IMR-90 (cell line): Measurements from ENCODE around the gene SLC25A21. TPM values are rescaled to one million over a fixed set of nuclear protein-coding genes. Genes with fewer than 3 reads are reported as not detected.

Experiments
- ATAC-seq: fragments of 200-7000 bp; cut with Tn5 transposase; 2 replicates; pipeline ENCODE4 v1.9.1; 2020; ENCODE audit warnings: low read depth, mild to moderate bottlenecking, moderate library complexity
- BruUV-seq: library from RNA; stranded (reverse); fragments of 400-500 nt; replicated peaks from 2 replicates; lab custom pipeline; 2021; lab: Mats Ljungman, UMichigan
- CTCF ChIA-PET: fragments of 300-600 bp; formaldehyde crosslinking; extraction: SDS; loops from one replicate; lab custom pipeline; 2021; ENCODE audit warnings: antibody characterized with exemption; lab: Yijun Ruan, JAX
- POLR2A ChIA-PET: fragments of 300-600 bp; sonication (Branson Sonifier 250); formaldehyde crosslinking; loops from one replicate; lab custom pipeline; 2022; ENCODE audit warnings: antibody characterized with exemption; ENCODE audit not compliant: unreplicated experiment; lab: Charles Lee
- DNase-seq: peaks from one replicate; pipeline ENCODE4 v3.0.0; 2013
- H2AFZ ChIP-seq: replicated peaks from 2 replicates; pipeline ENCODE3; 2013; ENCODE audit warnings: low read length, mild to moderate bottlenecking; ENCODE audit not compliant: poor library complexity
- H2AK5ac ChIP-seq: 2 replicates; pipeline ENCODE4 v1.6.1; 2013; ENCODE audit warnings: low read depth, low read length, inconsistent platforms
- H2AK9ac ChIP-seq: replicated peaks from 2 replicates; pipeline ENCODE3; 2013; ENCODE audit warnings: mild to moderate bottlenecking, low read depth, low read length, moderate library complexity; ENCODE audit not compliant: poor library complexity
- H2BK120ac ChIP-seq: 2 replicates; pipeline ENCODE4 v1.6.1; 2013; ENCODE audit warnings: low read depth, low read length, inconsistent platforms
- H2BK15ac ChIP-seq: 3 replicates; pipeline ENCODE4 v1.6.1; 2013; ENCODE audit warnings: low read depth, low read length, inconsistent platforms
- H2BK20ac ChIP-seq: 2 replicates; pipeline ENCODE4 v1.6.1; 2013; ENCODE audit warnings: low read depth, mild to moderate bottlenecking, inconsistent platforms, low read length, moderate library complexity
- H2BK5ac ChIP-seq: 2 replicates; pipeline ENCODE4 v1.6.1; 2013; ENCODE audit warnings: mild to moderate bottlenecking, low read depth, low read length, inconsistent platforms; ENCODE audit not compliant: poor library complexity, severe bottlenecking
- H3K14ac ChIP-seq: replicated peaks from 2 replicates; pipeline ENCODE4 v1.6.1; 2013; ENCODE audit warnings: low read depth, low read length, inconsistent platforms
- H3K18ac ChIP-seq: 2 replicates; pipeline ENCODE4 v1.6.1; 2013; ENCODE audit warnings: low read depth, low read length, control low read depth
- H3K23ac ChIP-seq: 2 replicates; pipeline ENCODE4 v1.6.1; 2013; ENCODE audit warnings: low read depth, low read length, inconsistent platforms
- H3K27ac ChIP-seq: 2 replicates; pipeline ENCODE4 v1.5.1; 2013; ENCODE audit warnings: mild to moderate bottlenecking, control low read depth, low read length; ENCODE audit not compliant: insufficient read depth
- H3K27me3 ChIP-seq: 2 replicates; pipeline ENCODE4 v1.6.1; 2013; ENCODE audit warnings: low read length; ENCODE audit not compliant: control insufficient read depth, insufficient read depth
- H3K36me3 ChIP-seq: 2 replicates; pipeline ENCODE4 v1.6.1; 2013; ENCODE audit warnings: low read length, mixed read lengths; ENCODE audit not compliant: control insufficient read depth, insufficient read depth
- H3K4ac ChIP-seq: 2 replicates; pipeline ENCODE4 v1.6.1; 2013; ENCODE audit warnings: low read depth, low read length, inconsistent platforms
- H3K4me1 ChIP-seq: 2 replicates; pipeline ENCODE4 v1.6.1; 2013; ENCODE audit warnings: low read length, mixed read lengths; ENCODE audit not compliant: control insufficient read depth, insufficient read depth
- H3K4me2 ChIP-seq: 2 replicates; pipeline ENCODE4 v1.6.1; 2013; ENCODE audit warnings: low read depth, mild to moderate bottlenecking, control low read depth, low read length, moderate library complexity
- H3K4me3 ChIP-seq: 2 replicates; pipeline ENCODE4 v1.5.1; 2013; ENCODE audit warnings: low read depth, mild to moderate bottlenecking, control low read depth, low read length, moderate library complexity; ENCODE audit not compliant: insufficient read depth
- H3K56ac ChIP-seq: 2 replicates; pipeline ENCODE4 v1.6.1; 2013; ENCODE audit warnings: low read length, inconsistent platforms; ENCODE audit not compliant: insufficient read depth; ENCODE audit errors: extremely low read depth
- H3K79me1 ChIP-seq, 2 experiments: 2 replicates each; pipeline ENCODE4 v1.6.1; 2013; ENCODE audit warnings: low read length in 2 of 2, inconsistent platforms in 1 of 2, low read depth in 1 of 2
- H3K9ac ChIP-seq: 2 replicates; pipeline ENCODE4 v1.6.1; 2013; ENCODE audit warnings: low read depth, low read length, control low read depth
- H3K9me1 ChIP-seq: 2 replicates; pipeline ENCODE4 v1.6.1; 2013; ENCODE audit warnings: low read length, inconsistent platforms; ENCODE audit not compliant: insufficient read depth
- H3K9me3 ChIP-seq: 2 replicates; pipeline ENCODE4 v1.6.1; 2013; ENCODE audit warnings: low read length; ENCODE audit not compliant: control insufficient read depth, insufficient read depth
- H4K20me1 ChIP-seq: 2 replicates; pipeline ENCODE4 v1.6.1; 2013; ENCODE audit warnings: low read length, inconsistent platforms; ENCODE audit not compliant: insufficient read depth
- H4K5ac ChIP-seq: 2 replicates; pipeline ENCODE4 v1.6.1; 2013; ENCODE audit warnings: mild to moderate bottlenecking, low read depth, low read length, control low read depth
- H4K8ac ChIP-seq, 2 experiments: 2 replicates each; pipeline ENCODE4 v1.6.1; 2013; ENCODE audit warnings: low read depth in 2 of 2, low read length in 2 of 2, control low read depth in 1 of 2, inconsistent platforms in 1 of 2
- H4K91ac ChIP-seq: 2 replicates; pipeline ENCODE4 v1.6.1; 2013; ENCODE audit warnings: low read depth, low read length, inconsistent platforms; ENCODE audit not compliant: insufficient read depth
- BHLHE40 ChIP-seq: fragments of 150-350 bp; IDR thresholded peaks from 2 replicates; pipeline ENCODE4 v1.6.1; 2016; ENCODE audit warnings: mild to moderate bottlenecking, low read depth, low read length
- CEBPB ChIP-seq: IDR thresholded peaks from 2 replicates; pipeline ENCODE4 v1.6.1; 2012; ENCODE audit warnings: low read depth, low read length, improper control_type of control experiment
- CHD1 ChIP-seq: IDR thresholded peaks from 2 replicates; pipeline ENCODE4 v1.6.1; 2012; ENCODE audit warnings: low read depth, low read length, improper control_type of control experiment
- CTCF ChIP-seq: conservative IDR thresholded peaks from 2 replicates; pipeline ENCODE4 v1.5.1; 2012; ENCODE audit warnings: mild to moderate bottlenecking, low read depth, low read length, improper control_type of control experiment
- ELK1 ChIP-seq: fragments of 150-350 bp; IDR thresholded peaks from 2 replicates; pipeline ENCODE4 v1.6.1; 2016; ENCODE audit warnings: low read depth, mild to moderate bottlenecking, low read length, moderate library complexity, borderline replicate concordance
- FOS ChIP-seq: fragments of 150-350 bp; IDR thresholded peaks from 2 replicates; pipeline ENCODE4 v1.6.1; 2016; ENCODE audit warnings: low read depth, low read length
- MAFK ChIP-seq: IDR thresholded peaks from 2 replicates; pipeline ENCODE4 v1.6.1; 2012; ENCODE audit warnings: low read depth, low read length, improper control_type of control experiment
- MAZ ChIP-seq: IDR thresholded peaks from 2 replicates; pipeline ENCODE4 v1.6.1; 2012; ENCODE audit warnings: low read depth, mild to moderate bottlenecking, low read length, improper control_type of control experiment, moderate library complexity, borderline replicate concordance
- MXI1 ChIP-seq: IDR thresholded peaks from 2 replicates; pipeline ENCODE4 v1.6.1; 2012; ENCODE audit warnings: low read depth, mild to moderate bottlenecking, low read length, moderate library complexity, borderline replicate concordance
- NFE2L2 ChIP-seq: fragments of 150-350 bp; IDR thresholded peaks from 2 replicates; pipeline ENCODE4 v1.6.1; 2016; ENCODE audit warnings: low read depth, mild to moderate bottlenecking, low read length
- POLR2A ChIP-seq: IDR thresholded peaks from 2 replicates; pipeline ENCODE4 v1.6.1; 2012; ENCODE audit warnings: mild to moderate bottlenecking, low read depth, low read length
- RAD21 ChIP-seq: IDR thresholded peaks from 2 replicates; pipeline ENCODE4 v1.6.1; 2012; ENCODE audit warnings: low read length, improper control_type of control experiment
- RCOR1 ChIP-seq: IDR thresholded peaks from 2 replicates; pipeline ENCODE4 v1.6.1; 2012; ENCODE audit warnings: mild to moderate bottlenecking, low read length, improper control_type of control experiment; ENCODE audit not compliant: insufficient replicate concordance
- RFX5 ChIP-seq: IDR thresholded peaks from 2 replicates; pipeline ENCODE4 v1.8.0; 2012; ENCODE audit warnings: low read depth, mild to moderate bottlenecking, low read length, moderate library complexity
- SMC3 ChIP-seq: fragments of 150-350 bp; IDR thresholded peaks from 2 replicates; pipeline ENCODE4 v1.6.1; 2016; ENCODE audit warnings: low read depth, mild to moderate bottlenecking, antibody characterized with exemption, low read length, moderate library complexity
- USF2 ChIP-seq: fragments of 150-350 bp; IDR thresholded peaks from 2 replicates; pipeline ENCODE4 v1.6.1; 2017; ENCODE audit warnings: mild to moderate bottlenecking, antibody characterized with exemption, low read length, low read depth
- WGBS, 2 experiments: methylation state at CpG; one replicate each; pipeline versions ENCODE4 v1.1.5 to v1.1.7; 2013; ENCODE audit warnings: missing lambda C conversion rate in 2 of 2; ENCODE audit not compliant: insufficient read length in 1 of 2; ENCODE audit errors: extremely low coverage in 2 of 2; 5-methylcytosine and 5-hydroxymethylcytosine counted together
- dilution Hi-C: fragments of 300-500 bp; cut with HindIII; formaldehyde crosslinking; loops from one replicate; pipeline ENCODE4 v1.14.3; 2018; ENCODE audit warnings: low sequenced_read_pairs; ENCODE audit not compliant: unreplicated experiment
- in situ Hi-C: fragments of 300-500 bp; cut with MboI; formaldehyde crosslinking; loops from 3 replicates; pipeline ENCODE4 v1.14.3; 2019; ENCODE audit warnings: low sequenced_read_pairs, inconsistent platforms, mixed read lengths
- intact Hi-C: fragments of 100-400 bp; cut with micrococcal nuclease; formaldehyde crosslinking; loops from 2 replicates; pipeline ENCODE4 v1.10.0; 2022
- polyA plus RNA-seq, 3 experiments: library from polyadenylated mRNA; depleted of rRNA; stranded (reverse); fragments of >200 nt; gene quantifications; 2 replicates each; pipeline ENCODE4 v1.2.3, GENCODE V29; 2012; ENCODE audit warnings: low replicate concordance in 1 of 3
- total RNA-seq: library from RNA; depleted of rRNA; stranded (reverse); fragments of >200 nt; gene quantifications from 2 replicates; pipeline ENCODE4 v1.2.3, GENCODE V29; 2012

SLC25A21 gene
- total and polyA plus RNA-seq, 2 of the 4 experiments (the other 2 are of a cell fraction), result 0.62 to 0.90 TPM

- BruUV-seq, result no TSS peak
Observed at GRCh38 chr14:36857136-36857535, 315.3 kb downstream of the SLC25A21 start.

More at GRCh38 chr14:36857136-36857535, 315.3 kb downstream of the SLC25A21 start:
- TF ChIP-seq RFX5 (no peak), CTCF (no peak), MXI1 (no peak), RAD21 (no peak), BHLHE40 (no peak), USF2 (no peak), MAFK (no peak), CHD1 (no peak), FOS (no peak), MAZ (no peak), CEBPB (no peak), NFE2L2 (no peak), SMC3 (no peak), POLR2A (no peak), ELK1 (no peak), RCOR1 (no peak)
- in situ Hi-C loops (no loop called here), intact Hi-C loops (loop anchor here (10.0 kb wide), 1 partner anchor 288 kb away; no protein-coding TSS in a partner anchor), dilution Hi-C loops (no loop called here)
- Histone ChIP-seq H2BK5ac (no peak overlapping the region), H3K9ac (no peak overlapping the region), H2BK20ac (no peak overlapping the region), H3K4me3 (no peak overlapping the region), H4K5ac (no peak overlapping the region), H3K18ac (no peak overlapping the region), H3K56ac (no peak overlapping the region), H3K14ac (no peak overlapping the region), H2BK120ac (no peak overlapping the region), H3K36me3 (no peaks in the 10 kb centered on the region), H3K27ac (no peak overlapping the region), H3K4me1 (no peaks in the 10 kb centered on the region), H2AK9ac (no peak overlapping the region), H4K8ac (no peak overlapping the region), H2BK15ac (no peak overlapping the region), H3K79me1 (no peaks in the 10 kb centered on the region), H2AK5ac (no peak overlapping the region), H3K4ac (no peak overlapping the region), H3K4me2 (no peak overlapping the region), H3K9me3 (no peaks in the 10 kb centered on the region), H4K91ac (no peak overlapping the region), H3K23ac (no peak overlapping the region), H2AFZ (no peak overlapping the region), H3K9me1 (no peaks in the 10 kb centered on the region), H3K27me3 (peaks cover 7% of the 10 kb centered on the region), H4K20me1 (no peaks in the 10 kb centered on the region)
- 63% methylated on average over 2 of the region's 7 CpGs; no CpG with 5 or more reads in 1 of the 2 experiments for WGBS, 2 experiments
- ChIA-PET POLR2A (no interaction called here), CTCF (no interaction called here)
- DNase-seq (no peak), ATAC-seq (no peak)
